ENCODE results near the gene RASAL1.
A peak's percentile ranks its signal among the peaks of the same experiment; 100 is the strongest.

The RASAL1 gene

DNA sequence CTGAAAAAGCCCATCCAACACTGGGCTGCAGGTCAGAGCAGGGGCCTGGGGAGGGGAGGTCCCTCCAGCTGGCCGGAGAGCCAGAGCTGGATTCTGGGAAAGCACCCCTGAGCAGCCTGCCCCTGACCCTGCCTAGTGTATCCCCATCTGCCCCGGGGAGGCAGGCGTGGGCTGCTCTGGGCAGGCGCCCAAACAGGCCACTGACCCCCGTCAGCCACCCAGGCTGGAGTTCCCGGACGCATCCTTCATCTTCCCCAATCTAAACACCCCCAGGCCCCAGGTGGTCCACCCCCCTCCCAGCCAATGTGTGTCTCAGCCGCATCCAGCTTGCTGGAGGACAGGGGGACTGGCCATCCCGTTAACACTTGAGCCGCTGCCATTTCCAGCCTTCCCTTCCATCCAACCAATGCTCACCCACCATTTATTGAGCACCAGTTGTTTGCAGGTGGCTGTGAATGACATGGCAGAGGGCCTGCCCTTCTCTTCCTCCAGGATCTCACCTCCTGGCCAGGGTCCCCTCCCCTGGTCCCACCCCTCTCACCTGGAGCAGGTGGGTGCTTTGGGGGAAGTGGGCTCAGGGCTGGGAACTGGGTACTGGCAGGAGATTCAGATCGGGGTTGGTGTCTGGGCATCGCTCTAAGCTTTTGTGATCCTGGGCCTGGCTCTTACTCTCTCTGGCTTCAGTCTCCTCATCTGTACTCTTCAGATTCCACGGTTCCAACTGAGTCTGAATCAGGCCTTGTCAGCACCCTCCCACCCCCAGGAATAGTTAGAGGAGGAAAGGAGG is 79.8 kb downstream of the RASAL1 start:
- no peak for DNase-seq

DNA sequence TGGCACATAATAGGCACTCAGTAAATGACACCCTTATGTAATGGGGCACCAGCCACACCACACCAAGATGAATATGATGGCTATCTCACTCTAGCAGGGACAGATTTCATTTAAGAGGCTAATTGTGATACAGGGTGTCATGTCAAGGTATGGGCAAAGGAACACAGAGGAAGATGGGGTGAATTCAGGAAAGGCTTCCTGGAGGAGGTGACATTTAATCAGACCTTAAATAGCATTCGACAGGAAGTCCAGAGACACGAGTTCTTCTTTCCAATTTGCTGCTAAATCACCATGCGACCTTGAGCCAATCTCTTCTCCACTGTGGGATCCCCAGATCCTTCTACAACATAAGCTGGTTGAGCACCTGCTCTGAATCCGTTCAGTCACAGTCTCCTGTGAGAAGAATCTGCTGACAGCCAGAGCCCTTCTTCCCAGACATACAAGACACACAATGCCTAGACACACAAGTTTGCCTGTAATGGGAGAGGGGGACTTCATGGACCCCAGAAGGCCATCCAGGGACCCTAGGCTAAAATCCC is 80.5 kb downstream of the RASAL1 start:
- no peak for DNase-seq

DNA sequence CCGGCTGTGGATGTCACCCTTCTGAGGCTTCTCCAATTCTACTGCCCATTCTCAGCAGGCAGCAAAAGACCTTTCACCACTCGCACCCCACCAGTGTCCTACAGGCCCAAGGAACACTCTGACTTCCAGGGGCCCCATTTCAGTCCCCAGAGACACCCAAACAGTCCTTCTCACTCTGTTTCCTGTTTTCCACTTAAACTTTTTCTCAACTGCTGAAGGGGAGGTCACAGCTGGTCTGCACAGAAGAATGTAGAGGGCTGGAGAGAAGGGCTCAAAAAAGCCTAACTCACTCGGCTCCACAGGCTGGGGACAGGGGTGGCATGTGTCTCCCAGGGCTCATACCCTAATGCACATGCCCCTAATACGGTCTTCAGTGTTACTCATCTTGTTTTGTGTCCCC is 83.2 kb downstream of the RASAL1 start:
- DNase-seq: no peak

DNA sequence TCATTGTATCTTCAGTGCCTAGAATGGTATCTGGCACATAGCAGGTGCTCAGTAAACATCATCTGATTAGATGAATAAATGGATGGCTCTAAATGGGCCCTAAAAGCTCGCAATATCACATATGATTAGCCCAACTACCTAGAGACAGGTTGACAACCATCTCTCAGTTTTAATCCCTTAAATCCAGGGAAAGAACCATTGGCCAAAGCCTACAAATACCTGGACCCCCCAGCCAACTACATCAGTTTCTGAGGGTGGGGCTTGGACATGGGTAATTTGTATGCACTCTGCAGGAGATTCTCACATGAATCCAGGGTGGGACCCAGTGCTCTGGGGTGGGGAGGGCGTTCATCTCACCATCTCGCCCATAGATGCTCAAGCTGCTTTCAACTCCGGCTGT is 83.8 kb downstream of the RASAL1 start:
- DNase-seq: no peak

DNA sequence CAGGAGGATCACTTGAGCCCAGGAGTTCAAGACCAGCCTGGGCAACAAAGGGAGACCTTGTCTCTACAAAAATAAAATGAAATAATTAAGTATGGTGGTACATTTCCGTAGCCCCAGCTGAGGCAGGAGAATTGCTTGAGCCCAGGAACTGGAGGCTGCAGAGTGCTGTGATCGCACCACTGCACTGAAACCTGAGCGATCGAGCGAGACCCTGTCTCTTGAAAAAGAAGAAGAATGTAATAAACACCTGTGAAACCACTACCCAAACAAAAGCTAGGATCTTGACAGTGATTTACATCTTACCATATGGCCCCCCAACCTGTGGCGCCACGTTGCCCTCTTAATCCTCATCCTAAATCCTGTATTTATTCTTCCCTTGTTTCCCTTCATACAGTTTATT is 84.8 kb downstream of the RASAL1 start:
- no peak for DNase-seq

DNA sequence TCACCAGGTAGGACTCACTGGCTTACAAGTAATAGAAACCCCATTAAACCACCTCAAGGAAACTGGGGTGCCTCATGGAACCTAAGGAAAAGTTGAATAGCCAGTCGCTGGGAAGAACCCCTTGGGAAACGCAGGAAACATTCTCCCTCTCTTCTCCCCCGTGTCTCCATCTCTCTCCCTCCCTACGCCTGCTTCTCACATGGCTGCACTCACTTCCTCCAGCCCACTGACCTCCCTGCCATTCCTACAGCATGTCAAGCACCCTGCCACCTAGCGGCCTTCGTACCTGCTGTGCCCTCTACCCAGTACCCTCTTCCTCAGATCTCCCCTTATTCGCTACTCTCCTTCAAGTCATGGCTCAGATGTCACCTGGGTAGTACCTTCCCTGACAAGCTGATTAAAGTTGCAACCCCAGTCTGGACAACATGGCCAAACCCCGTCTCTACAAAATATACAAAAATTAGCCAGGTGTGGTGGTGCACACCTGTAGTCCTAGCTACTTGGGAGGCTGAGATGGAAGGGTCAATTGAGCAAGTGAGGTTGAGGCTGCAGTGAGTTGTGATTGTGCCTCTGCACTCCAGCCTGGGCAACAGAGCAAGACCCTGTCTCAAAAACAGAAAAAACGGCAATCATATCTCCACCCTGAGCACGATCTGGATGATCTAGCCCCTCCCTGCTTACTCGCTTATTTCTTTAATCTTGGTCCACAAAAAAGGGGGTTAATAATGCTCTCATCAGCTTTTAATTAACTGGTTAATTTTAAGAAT is 85.4 kb downstream of the RASAL1 start:
- peak; percentile 12 to 22 for DNase-seq
